Immature natural killer cell (primary cell): ENCODE data around the gene RMP24.

Source experiments
- DNase-seq, 3 donors: peaks; one replicate each; pipeline ENCODE4 v3.0.0; 2022; ENCODE audit warnings: mixed read lengths in 1 of 3
- H3K27ac Mint-ChIP-seq, 6 donors: one replicate each; pipeline ENCODE4 v1.8.0; 2020; ENCODE audit warnings: mixed read lengths in 6 of 6, mild to moderate bottlenecking in 5 of 6, inconsistent platforms in 4 of 6, moderate library complexity in 3 of 6
- H3K27me3 Mint-ChIP-seq, 3 donors: one replicate each; pipeline ENCODE4 v1.8.0; 2020 to 2021; ENCODE audit warnings: low read depth in 3 of 3, mild to moderate bottlenecking in 3 of 3, mixed read lengths in 3 of 3, moderate library complexity in 3 of 3, inconsistent platforms in 1 of 3
- H3K36me3 Mint-ChIP-seq, 3 donors: one replicate each; pipeline ENCODE4 v1.8.0; 2020; ENCODE audit warnings: mixed read lengths in 3 of 3, inconsistent platforms in 2 of 3, mild to moderate bottlenecking in 2 of 3
- H3K4me1 Mint-ChIP-seq, 2 donors: one replicate each; pipeline ENCODE4 v1.8.0; 2020; ENCODE audit warnings: inconsistent platforms in 2 of 2, mild to moderate bottlenecking in 2 of 2, mixed read lengths in 2 of 2, moderate library complexity in 1 of 2
- H3K4me3 Mint-ChIP-seq, 5 donors: one replicate each; pipeline ENCODE4 v1.8.0; 2020; ENCODE audit warnings: mild to moderate bottlenecking in 5 of 5, mixed read lengths in 5 of 5, inconsistent platforms in 3 of 5, moderate library complexity in 3 of 5
- H3K9me3 Mint-ChIP-seq, 6 donors: one replicate each; pipeline ENCODE4 v1.8.0; 2020; ENCODE audit warnings: mild to moderate bottlenecking in 6 of 6, mixed read lengths in 6 of 6, inconsistent platforms in 4 of 6, moderate library complexity in 3 of 6

RMP24 gene

GRCh38 chr18:35972197-35973000 lies at the start of gene RMP24:
TSS of gene RMP24 (plus strand) at chr18:35972679.
- peak within 1 kb of the TSS; percentile 89 to 99 (median 96) for H3K4me3 Mint-ChIP-seq
- H3K9me3 Mint-ChIP-seq, result no peaks in the 10 kb centered on the region

DNA sequence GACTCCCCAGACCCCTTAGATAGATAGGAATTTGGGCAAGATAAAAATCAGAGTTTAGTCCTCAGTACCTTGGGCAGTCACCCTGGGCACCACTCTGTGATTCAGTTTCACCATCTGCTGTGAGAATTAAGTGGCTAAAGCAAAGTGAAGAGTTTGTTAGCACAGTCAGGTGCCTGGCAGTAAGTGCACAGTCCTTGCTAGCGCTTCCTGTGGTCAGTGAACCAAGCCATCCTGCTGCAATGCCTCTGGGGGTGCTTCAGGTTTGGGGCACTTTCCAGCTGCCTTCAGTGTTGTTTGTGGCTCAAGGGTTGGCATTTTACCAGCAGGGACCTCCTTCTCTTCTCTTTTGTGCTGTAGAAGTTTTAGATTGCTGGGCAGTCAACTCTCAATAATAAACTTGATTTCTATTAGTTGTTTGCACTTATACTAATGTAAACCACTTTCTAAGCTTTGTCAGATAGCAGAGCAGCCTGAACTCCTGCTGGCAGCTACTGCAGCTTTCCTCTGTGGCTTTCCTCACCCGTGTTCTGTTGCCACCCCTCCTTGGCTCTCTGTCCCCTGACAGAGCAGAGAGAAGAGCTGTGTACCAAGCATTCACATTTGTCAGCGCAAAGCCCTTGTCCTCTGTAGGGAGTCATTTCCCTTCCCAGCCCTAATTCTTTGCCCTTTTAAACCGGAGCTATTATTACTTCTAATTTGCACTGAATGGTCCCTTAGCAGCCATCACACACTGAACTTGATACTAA lies 48.4 kb upstream of the RMP24 start:
- Mint-ChIP-seq H3K9me3 (no peaks in the 10 kb centered on the region), H3K27me3 (peaks cover 2 to 11% (median 7%) of the 10 kb centered on the region in 3 donors), H3K4me1 (no peaks in the 10 kb centered on the region), H3K36me3 (no peaks in the 10 kb centered on the region), H3K27ac (no peak overlapping the region), H3K4me3 (no peak overlapping the region)
- DNase-seq, result no peak

More at GRCh38 chr18:35972197-35973000, at the start of gene RMP24:
- H3K27me3 Mint-ChIP-seq, result peaks cover 6 to 17% (median 6%) of the 10 kb centered on the region in 3 donors
- H3K4me1 Mint-ChIP-seq, result peaks cover 39 to 58% of the 10 kb centered on the region in 2 donors
- peaks cover 4 to 13% (median 13%) of the 10 kb centered on the region in 3 donors for H3K36me3 Mint-ChIP-seq
- peak; percentile 91 to 92 (median 92) for DNase-seq
- peak within 1 kb of the TSS; percentile 88 to 98 (median 93) for H3K27ac Mint-ChIP-seq

- H3K4me3 Mint-ChIP-seq, result no peak overlapping the region
- no peak for DNase-seq
- no peak overlapping the region for H3K27ac Mint-ChIP-seq
- H3K9me3 Mint-ChIP-seq, result peaks cover 0 to 11% (median 2%) of the 10 kb centered on the region in 6 donors
- no peaks in the 10 kb centered on the region for H3K4me1 Mint-ChIP-seq
- H3K27me3 Mint-ChIP-seq, result peaks cover 5 to 12% (median 5%) of the 10 kb centered on the region in 3 donors
- no peaks in the 10 kb centered on the region for H3K36me3 Mint-ChIP-seq
Measured at GRCh38 chr18:35926884-35927283, 45.6 kb upstream of the RMP24 start.

DNA sequence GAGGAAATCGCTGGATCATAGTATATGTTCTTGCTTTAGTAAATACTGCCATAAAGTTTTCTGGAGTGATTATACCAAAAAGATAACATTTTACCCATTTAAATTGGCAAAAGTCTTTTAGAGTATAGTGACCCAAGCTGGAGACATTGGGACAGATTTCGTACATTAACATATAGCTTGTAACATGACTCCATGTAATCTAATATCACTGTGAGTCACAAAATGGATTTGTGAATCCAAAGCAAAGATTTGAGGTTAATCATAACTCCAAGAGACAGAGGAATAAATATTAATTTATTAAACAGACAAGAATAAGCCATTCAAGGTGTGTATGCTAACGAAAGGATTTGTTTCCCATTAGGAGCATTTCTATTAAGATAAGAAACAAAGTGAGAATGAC lies 45.0 kb upstream of the RMP24 start:
- Mint-ChIP-seq H3K9me3 (peaks cover 0 to 11% (median 2%) of the 10 kb centered on the region in 6 donors), H3K27me3 (peaks cover 2 to 13% (median 5%) of the 10 kb centered on the region in 3 donors), H3K27ac (no peak overlapping the region), H3K36me3 (no peaks in the 10 kb centered on the region), H3K4me1 (no peaks in the 10 kb centered on the region), H3K4me3 (no peak overlapping the region)
- no peak for DNase-seq

GRCh38 chr18:35933982-35934381 lies 38.5 kb upstream of the RMP24 start:
- no peaks in the 10 kb centered on the region for H3K4me1 Mint-ChIP-seq
- H3K4me3 Mint-ChIP-seq, result no peak overlapping the region
- H3K27ac Mint-ChIP-seq, result no peak overlapping the region
- H3K36me3 Mint-ChIP-seq, result no peaks in the 10 kb centered on the region
- H3K9me3 Mint-ChIP-seq, result peaks cover 0 to 11% (median 2%) of the 10 kb centered on the region in 6 donors
- H3K27me3 Mint-ChIP-seq, result peaks cover 1 to 3% (median 2%) of the 10 kb centered on the region in 3 donors
- DNase-seq, result no peak

- H3K36me3 Mint-ChIP-seq, result no peaks in the 10 kb centered on the region
- H3K4me3 Mint-ChIP-seq, result no peak overlapping the region
- no peaks in the 10 kb centered on the region for H3K4me1 Mint-ChIP-seq
- no peak overlapping the region for H3K27ac Mint-ChIP-seq
- peaks cover 0 to 7% (median 2%) of the 10 kb centered on the region in 6 donors for H3K9me3 Mint-ChIP-seq
- peaks cover 1 to 4% (median 3%) of the 10 kb centered on the region in 3 donors for H3K27me3 Mint-ChIP-seq
- no peak for DNase-seq
Measured at GRCh38 chr18:35934891-35935290, 37.6 kb upstream of the RMP24 start.

GRCh38 chr18:35935805-35936204 lies 36.7 kb upstream of the RMP24 start:
- no peak overlapping the region for H3K4me3 Mint-ChIP-seq
- no peak overlapping the region for H3K27ac Mint-ChIP-seq
- H3K27me3 Mint-ChIP-seq, result peaks cover 1 to 4% (median 1%) of the 10 kb centered on the region in 3 donors
- DNase-seq, result no peak
- H3K9me3 Mint-ChIP-seq, result no peaks in the 10 kb centered on the region
- no peaks in the 10 kb centered on the region for H3K4me1 Mint-ChIP-seq
- H3K36me3 Mint-ChIP-seq, result no peaks in the 10 kb centered on the region

- DNase-seq, result no peak
- Mint-ChIP-seq H3K9me3 (no peaks in the 10 kb centered on the region), H3K27ac (no peak overlapping the region), H3K27me3 (peaks cover 1 to 2% (median 1%) of the 10 kb centered on the region in 3 donors), H3K36me3 (no peaks in the 10 kb centered on the region), H3K4me1 (no peaks in the 10 kb centered on the region), H3K4me3 (no peak overlapping the region)
Measured at GRCh38 chr18:35936951-35937350, 35.5 kb upstream of the RMP24 start.

DNA sequence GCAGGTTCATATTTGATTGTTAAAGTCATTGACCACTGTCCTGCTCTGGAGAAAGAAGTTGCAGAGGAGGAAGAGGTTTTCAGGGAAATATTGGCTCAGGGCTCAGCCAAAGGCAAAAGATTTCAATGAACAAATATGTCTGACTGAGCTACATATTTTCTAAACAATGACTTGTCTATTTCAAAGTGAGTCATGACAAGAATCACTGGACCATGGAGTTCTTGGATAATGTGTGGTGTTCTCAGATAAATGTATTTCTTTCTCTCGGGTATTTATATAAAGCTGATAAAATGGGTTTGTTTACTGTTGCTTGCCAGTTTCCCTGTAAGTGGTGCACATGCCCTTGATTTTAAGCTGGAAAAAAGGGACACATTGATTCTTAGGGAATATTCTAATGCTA lies 34.3 kb upstream of the RMP24 start:
- Mint-ChIP-seq H3K4me3 (no peak overlapping the region), H3K36me3 (no peaks in the 10 kb centered on the region), H3K27ac (no peak overlapping the region), H3K4me1 (no peaks in the 10 kb centered on the region), H3K9me3 (no peaks in the 10 kb centered on the region), H3K27me3 (peaks cover 2 to 3% (median 2%) of the 10 kb centered on the region in 3 donors)
- DNase-seq, result no peak

GRCh38 chr18:35938562-35938961 lies 33.9 kb upstream of the RMP24 start:
- Mint-ChIP-seq H3K4me3 (no peak overlapping the region), H3K36me3 (no peaks in the 10 kb centered on the region), H3K4me1 (no peaks in the 10 kb centered on the region), H3K27ac (no peak overlapping the region), H3K9me3 (no peaks in the 10 kb centered on the region), H3K27me3 (peaks cover 2 to 3% (median 3%) of the 10 kb centered on the region in 3 donors)
- DNase-seq, result no peak

DNA sequence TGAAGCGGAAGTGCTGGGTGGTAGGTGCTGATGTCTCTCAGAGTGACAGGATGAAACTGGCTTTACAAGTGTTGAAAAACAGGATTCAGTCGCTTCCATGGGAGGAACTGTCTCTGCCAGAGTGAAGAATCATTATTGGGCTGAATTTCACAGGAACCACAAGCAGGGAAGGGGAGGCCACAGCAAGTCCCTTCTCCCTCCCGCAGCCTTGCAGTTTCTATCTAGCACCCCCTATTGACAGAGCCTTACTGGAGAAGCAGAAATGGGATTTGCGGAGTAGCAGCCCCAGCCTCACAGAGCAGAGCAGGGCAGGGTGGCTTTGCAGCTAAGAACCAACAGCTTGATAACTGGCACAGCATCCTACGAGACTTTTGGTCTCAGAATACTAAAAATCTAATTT lies 33.3 kb upstream of the RMP24 start:
- H3K27ac Mint-ChIP-seq, result no peak overlapping the region
- H3K4me3 Mint-ChIP-seq, result no peak overlapping the region
- no peak for DNase-seq
- H3K36me3 Mint-ChIP-seq, result no peaks in the 10 kb centered on the region
- no peaks in the 10 kb centered on the region for H3K4me1 Mint-ChIP-seq
- H3K9me3 Mint-ChIP-seq, result no peaks in the 10 kb centered on the region
- H3K27me3 Mint-ChIP-seq, result peaks cover 2 to 3% (median 3%) of the 10 kb centered on the region in 3 donors

DNA sequence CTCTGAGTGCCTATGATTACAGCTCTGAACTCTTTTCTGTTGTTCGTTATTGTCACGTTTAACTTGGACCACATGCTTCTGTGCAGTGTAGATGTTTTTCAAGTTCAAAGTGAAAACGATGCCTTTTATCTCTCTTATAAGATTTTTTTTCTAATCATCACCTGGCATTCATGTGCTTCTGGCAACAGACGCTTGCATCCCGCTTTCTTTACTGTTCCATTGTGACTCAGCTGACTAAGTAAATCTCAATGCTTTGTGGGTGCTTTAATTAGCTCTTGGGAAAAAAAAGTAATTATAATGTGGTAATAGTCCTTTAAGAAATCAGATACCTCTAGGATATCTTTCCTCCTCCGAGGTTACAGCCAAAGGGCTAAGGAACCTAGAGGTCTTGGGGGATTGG lies 31.2 kb upstream of the RMP24 start:
- Mint-ChIP-seq H3K27me3 (peaks cover 2 to 3% (median 3%) of the 10 kb centered on the region in 3 donors), H3K27ac (no peak overlapping the region), H3K9me3 (no peaks in the 10 kb centered on the region), H3K36me3 (no peaks in the 10 kb centered on the region), H3K4me1 (no peaks in the 10 kb centered on the region), H3K4me3 (no peak overlapping the region)
- DNase-seq, result no peak

GRCh38 chr18:35942133-35942532 lies 30.3 kb upstream of the RMP24 start:
- no peaks in the 10 kb centered on the region for H3K36me3 Mint-ChIP-seq
- peaks cover 2 to 5% (median 3%) of the 10 kb centered on the region in 3 donors for H3K27me3 Mint-ChIP-seq
- DNase-seq, result no peak
- H3K9me3 Mint-ChIP-seq, result no peaks in the 10 kb centered on the region
- no peak overlapping the region for H3K4me3 Mint-ChIP-seq
- no peak overlapping the region for H3K27ac Mint-ChIP-seq
- no peaks in the 10 kb centered on the region for H3K4me1 Mint-ChIP-seq

GRCh38 chr18:35942661-35943060 lies 29.8 kb upstream of the RMP24 start:
- Mint-ChIP-seq H3K4me1 (no peaks in the 10 kb centered on the region), H3K9me3 (no peaks in the 10 kb centered on the region), H3K4me3 (no peak overlapping the region), H3K27me3 (peaks cover 2 to 5% (median 3%) of the 10 kb centered on the region in 3 donors), H3K27ac (no peak overlapping the region), H3K36me3 (no peaks in the 10 kb centered on the region)
- DNase-seq, result no peak
